GM12878 (cell line): ENCODE measurements around the gene PCNX1. TPM values are rescaled to one million over a fixed set of nuclear protein-coding genes. Genes with fewer than 3 reads are reported as not detected.

Experiments used
- ATAC-seq: fragments of 200-7000 bp; cut with Tn5 transposase; 3 replicates; pipeline ENCODE4 v1.9.1; 2020; ENCODE audit warnings: mild to moderate bottlenecking, moderate library complexity
- BruUV-seq: library from RNA; stranded (reverse); fragments of 400-500 nt; replicated peaks from 2 replicates; lab custom pipeline; 2021; lab: Mats Ljungman, UMichigan
- CTCF ChIA-PET: fragments of 300-600 bp; sonication (Branson Sonifier 250); formaldehyde crosslinking; extraction: SDS; loops from one replicate; lab custom pipeline; 2021; ENCODE audit warnings: inconsistent platforms; lab: Yijun Ruan, JAX
- POLR2A ChIA-PET: fragments of 350-600 bp; formaldehyde crosslinking; extraction: SDS; loops from one replicate; lab custom pipeline; 2021; ENCODE audit warnings: inconsistent platforms; lab: Charles Lee
- RAD21 ChIA-PET: fragments of 300-600 bp; sonication (Branson Sonifier 250); formaldehyde crosslinking; loops from one replicate; lab custom pipeline; 2023; ENCODE audit warnings: antibody characterized with exemption; ENCODE audit not compliant: unreplicated experiment; lab: Charles Lee
- SMC1A ChIA-PET: fragments of 300-600 bp; sonication (Branson Sonifier 250); formaldehyde crosslinking; loops from one replicate; lab custom pipeline; 2023; ENCODE audit not compliant: unreplicated experiment, uncharacterized antibody; lab: Charles Lee
- DNase-seq: peaks from one replicate; pipeline ENCODE4 v3.0.0-alpha.2; 2011; ENCODE audit warnings: low read depth, low spot score
- FAIRE-seq: peaks from 3 replicates; lab custom pipeline; 2011; peaks lifted over from hg19 to GRCh38; lab: Jason Lieb, UNC
- H2AFZ ChIP-seq: 2 replicates; pipeline ENCODE4 v1.6.0; 2011; ENCODE audit warnings: low read depth, low read length, control low read depth; ENCODE audit not compliant: control insufficient read depth
- H3K27ac ChIP-seq: 2 replicates; pipeline ENCODE4 v1.5.1; 2011; ENCODE audit warnings: control low read depth; ENCODE audit not compliant: control insufficient read depth, insufficient read depth
- H3K27me3 ChIP-seq, 2 experiments: replicated peaks in 1 of 2; 2 replicates each; pipeline versions ENCODE4 v1.6.0 to v1.6.1; 2011; ENCODE audit warnings: low read length in 1 of 2; ENCODE audit not compliant: control insufficient read depth in 2 of 2, insufficient read depth in 2 of 2
- H3K36me3 ChIP-seq, 2 experiments: 2 replicates each; pipeline ENCODE4 v1.5.1; 2011; ENCODE audit warnings: low read length in 1 of 2; ENCODE audit not compliant: control insufficient read depth in 2 of 2, insufficient read depth in 2 of 2
- H3K4me1 ChIP-seq: 2 replicates; pipeline ENCODE4 v1.6.1; 2011; ENCODE audit warnings: mild to moderate bottlenecking, low read length, moderate library complexity, mixed read lengths; ENCODE audit not compliant: control insufficient read depth, insufficient read depth
- H3K4me2 ChIP-seq: 2 replicates; pipeline ENCODE4 v1.6.0; 2011; ENCODE audit warnings: control low read depth; ENCODE audit not compliant: control insufficient read depth, insufficient read depth
- H3K4me3 ChIP-seq: fragments of 200-600 bp; sonication (generic); 2 replicates; pipeline ENCODE4 v1.5.1; 2016
- H3K79me2 ChIP-seq: 2 replicates; pipeline ENCODE4 v1.6.0; 2011; ENCODE audit warnings: low read length; ENCODE audit not compliant: control insufficient read depth, insufficient read depth
- H3K9ac ChIP-seq: 2 replicates; pipeline ENCODE4 v1.8.0; 2011; ENCODE audit warnings: low read length, control low read depth, mixed read lengths; ENCODE audit not compliant: control insufficient read depth, insufficient read depth
- H3K9me3 ChIP-seq: replicated peaks from 3 replicates; pipeline ENCODE4 v1.5.1; 2011; ENCODE audit warnings: mild to moderate bottlenecking, low read length; ENCODE audit not compliant: control insufficient read depth, insufficient read depth
- H4K20me1 ChIP-seq: 2 replicates; pipeline ENCODE4 v1.6.0; 2011; ENCODE audit not compliant: control insufficient read depth, insufficient read depth
- MYB ChIP-seq: fragments of 150-350 bp; IDR thresholded peaks from 2 replicates; pipeline ENCODE4 v1.6.1; 2014; ENCODE audit warnings: mild to moderate bottlenecking, low read depth, low read length, borderline replicate concordance
- NFYA ChIP-seq: IDR thresholded peaks from 2 replicates; pipeline ENCODE4 v1.6.1; 2011; ENCODE audit warnings: low read depth, mild to moderate bottlenecking, low read length, improper control_type of control experiment, borderline replicate concordance
- PBX3 ChIP-seq: IDR thresholded peaks from 2 replicates; pipeline ENCODE4 v1.6.1; 2011; ENCODE audit warnings: mild to moderate bottlenecking, low read depth, low read length, moderate library complexity; ENCODE audit not compliant: insufficient replicate concordance
- USF1 ChIP-seq: IDR thresholded peaks from 2 replicates; pipeline ENCODE4 v1.6.1; 2011; ENCODE audit warnings: borderline replicate concordance, low read depth, mild to moderate bottlenecking, moderate library complexity, mixed read lengths, low read length; ENCODE audit not compliant: insufficient read depth; ENCODE audit errors: extremely low read length
- WGBS: methylation state at CpG from one replicate; pipeline ENCODE4 v1.1.6; 2016; ENCODE audit warnings: low lambda C conversion rate; ENCODE audit not compliant: insufficient replicate concordance, insufficient coverage; ENCODE audit errors: missing lambda C conversion rate; 5-methylcytosine and 5-hydroxymethylcytosine counted together
- in situ Hi-C: fragments of 300-500 bp; cut with MboI; formaldehyde crosslinking; loops from 9 replicates; pipeline ENCODE4 v1.14.3; 2018; ENCODE audit warnings: mixed read lengths
- intact Hi-C: fragments of 100-400 bp; cut with micrococcal nuclease; formaldehyde crosslinking; loops from one replicate; pipeline ENCODE4 v1.14.2; 2022; ENCODE audit not compliant: unreplicated experiment
- polyA plus RNA-seq, 11 experiments: library from polyadenylated mRNA; depleted of rRNA in 4 of 11; unstranded in 6 of 11; stranded (reverse) in 5 of 11; fragments of >200 nt; fragmentation: Nextera tagmentation in 4 of 11; fragmentation: Illumina TruSeq in 1 of 11; extraction: Ambion mirVana in 4 of 11; extraction: Trizol in 1 of 11; gene quantifications; 1 replicate in 1 of 11; 2 replicates in 10 of 11; pipeline versions ENCODE4 v1.2.1 to v1.2.3, GENCODE V29; 2011 to 2016; ENCODE audit warnings: inconsistent platforms in 2 of 11, missing spikeins in 2 of 11, low read depth in 1 of 11
- total RNA-seq, 4 experiments: library from RNA; depleted of rRNA in 3 of 4; stranded (reverse); fragments of >200 nt in 3 of 4; fragmentation: Illumina TruSeq in 1 of 4; extraction: Trizol in 1 of 4; gene quantifications; 2 replicates each; pipeline versions ENCODE4 v1.2.1 to v1.2.3, GENCODE V29; 2013 to 2021

The PCNX1 gene
- total and polyA plus RNA-seq, 10 of the 15 experiments (the other 5 are each of a cell fraction or from before 2014, with no cell fraction given) = 4.6 to 53.9 (median 20.5) TPM

- no peaks in the 10 kb centered on the region for H3K4me1 ChIP-seq
- H3K4me2 ChIP-seq = no peak overlapping the region
- H3K27ac ChIP-seq = no peak overlapping the region
- H3K36me3 ChIP-seq = peaks cover 3 to 17% of the 10 kb centered on the region in 2 experiments; a peak in 3 of 4 replicates
- FAIRE-seq (peak; percentile 88), ATAC-seq (no peak; the same call in 2 of the 3 replicates), DNase-seq (no peak)
- H3K9me3 ChIP-seq = no peaks in the 10 kb centered on the region
- H4K20me1 ChIP-seq = no peaks in the 10 kb centered on the region
- no TSS peak for BruUV-seq
- in situ Hi-C loops (no loop called here), intact Hi-C loops (no loop called here)
- CTCF ChIA-PET = interaction anchor here (1.0 to 1.6 kb wide), 3 partner anchors 8 to 164 kb away, joined by 3 to 5 read pairs (median 5); no protein-coding TSS in a partner anchor
- SMC1A ChIA-PET = interaction anchor here (0.7 to 6.0 kb wide), 9 partner anchors 17 to 244 kb away, joined by 3 to 35 read pairs (median 3); no protein-coding TSS in a partner anchor
- H3K27me3 ChIP-seq = no peaks in the 10 kb centered on the region
- H2AFZ ChIP-seq = no peak overlapping the region
- RAD21 ChIA-PET = interaction anchor here (1.5 kb wide), 1 partner anchor 9 kb away, joined by 4 read pairs; no protein-coding TSS in a partner anchor
- no peak overlapping the region for H3K4me3 ChIP-seq
- H3K9ac ChIP-seq = no peak overlapping the region
- H3K79me2 ChIP-seq = no peaks in the 10 kb centered on the region
- POLR2A ChIA-PET = no interaction called here
- TF ChIP-seq USF1 (no peak), PBX3 (no peak), MYB (no peak), NFYA (no peak)
- 34% methylated on average over 6 of the region's 6 CpGs for WGBS
Observed at GRCh38 chr14:70981000-70981952, 74.0 kb downstream of the PCNX1 start.
